ENCODE data around the gene NLRC3. TPM values are rescaled to one million over a fixed set of nuclear protein-coding genes. Genes with fewer than 3 reads are reported as not detected.

NLRC3 gene
- total RNA-seq, 2 experiments from 2014 or later = 12.3 to 12.5 TPM

DNA sequence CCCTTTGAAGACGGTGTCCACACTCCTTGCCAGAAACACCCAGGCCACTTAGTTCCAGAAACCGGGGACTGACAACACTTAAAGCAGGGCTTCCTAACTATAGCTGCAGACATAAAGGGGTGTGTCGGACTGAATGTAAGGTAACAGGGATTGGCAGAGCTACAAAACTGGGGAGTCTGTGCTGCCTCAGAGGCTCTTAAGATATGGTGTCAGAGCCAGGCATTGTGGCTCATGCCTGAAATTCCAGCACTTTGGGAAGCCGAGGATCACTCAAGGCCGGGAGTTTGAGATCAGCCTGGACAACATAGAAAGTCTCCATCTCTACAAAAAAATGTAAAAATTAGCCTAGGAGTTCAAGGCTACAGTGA, 14.2 kb upstream of the NLRC3 start:
- H3K4me1 Mint-ChIP-seq = no peaks in the 10 kb centered on the region
- no peaks in the 10 kb centered on the region for H3K27me3 Mint-ChIP-seq
- no peak overlapping the region for H3K4me3 Mint-ChIP-seq
- no peak overlapping the region for H3K27ac Mint-ChIP-seq
- no peak for DNase-seq
- no peaks in the 10 kb centered on the region for H3K9me3 Mint-ChIP-seq
- H3K36me3 Mint-ChIP-seq = peaks cover 3% of the 10 kb centered on the region

DNA sequence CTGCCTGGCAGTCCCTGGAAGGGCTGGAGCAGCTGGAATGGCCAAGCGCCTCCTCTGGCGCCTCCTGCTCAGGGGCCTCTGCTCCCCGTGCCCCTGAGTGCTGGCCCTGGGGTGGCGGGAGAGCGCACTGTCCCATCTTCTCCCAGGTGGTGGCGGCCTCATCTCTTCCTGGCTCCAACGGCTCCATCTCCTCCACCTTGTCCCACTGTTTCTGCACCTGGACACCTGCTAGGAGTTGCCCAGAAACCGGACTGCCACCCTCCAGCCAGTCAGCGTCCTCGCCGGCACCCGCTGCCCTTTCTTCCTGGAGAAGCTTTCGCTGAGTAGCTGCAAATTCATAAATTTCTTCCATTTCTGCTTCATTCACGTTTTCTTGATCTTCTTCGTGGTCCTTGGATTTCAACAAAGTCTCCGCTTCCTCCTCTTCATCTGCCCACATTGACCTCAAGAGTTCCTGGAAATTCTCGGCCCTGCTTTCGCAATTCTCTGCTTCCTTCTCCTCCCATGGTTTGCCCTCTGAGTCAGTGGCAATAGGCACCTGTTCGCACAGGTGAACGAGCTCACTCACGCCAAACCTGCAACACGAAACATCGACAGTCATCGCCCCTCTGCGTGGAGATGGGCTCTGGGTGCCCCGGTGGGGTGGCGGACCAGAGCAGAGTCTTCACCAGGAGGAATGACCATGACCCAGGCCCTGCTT, 13.7 kb upstream of the NLRC3 start:
- no peak overlapping the region for H3K4me3 Mint-ChIP-seq
- no peaks in the 10 kb centered on the region for H3K4me1 Mint-ChIP-seq
- no peak for DNase-seq
- no peaks in the 10 kb centered on the region for H3K27me3 Mint-ChIP-seq
- H3K36me3 Mint-ChIP-seq = peaks cover 3% of the 10 kb centered on the region
- H3K9me3 Mint-ChIP-seq = no peaks in the 10 kb centered on the region
- H3K27ac Mint-ChIP-seq = no peak overlapping the region

DNA sequence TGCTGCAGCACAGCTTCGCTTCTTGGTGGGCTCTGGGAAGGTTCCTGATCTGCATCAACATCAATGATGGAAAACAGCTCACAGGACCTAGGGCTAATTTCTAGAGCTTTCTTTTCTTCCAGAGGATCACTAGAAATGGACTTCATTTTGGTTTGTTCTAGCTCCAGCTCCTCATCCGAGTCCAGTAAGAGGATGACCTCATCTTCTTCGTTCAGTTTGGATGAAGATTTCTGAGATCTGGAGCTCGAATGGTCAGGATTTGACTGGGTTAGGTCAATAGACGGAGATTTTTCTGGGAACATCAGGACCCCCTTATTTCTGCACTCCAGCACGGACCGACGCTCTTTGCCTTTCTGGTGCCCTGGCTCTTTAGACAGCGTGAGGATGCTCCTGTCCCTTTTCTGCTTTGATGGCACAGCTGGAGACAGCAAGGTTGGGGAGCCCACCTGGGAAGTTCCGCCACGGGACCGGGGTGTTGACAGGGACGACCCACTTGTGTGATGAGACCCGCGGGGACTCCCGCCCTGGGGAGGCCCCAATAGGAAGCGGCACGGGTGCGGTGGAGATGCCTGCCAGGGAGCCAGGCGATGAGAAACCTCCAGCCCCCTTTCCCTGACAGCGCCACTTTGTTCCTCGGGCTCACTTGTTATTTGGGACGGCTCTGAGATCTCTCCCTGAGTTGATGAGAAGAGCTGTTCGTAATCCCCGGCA, 12.9 kb upstream of the NLRC3 start:
- H3K36me3 Mint-ChIP-seq = peaks cover 3% of the 10 kb centered on the region
- H3K4me3 Mint-ChIP-seq = no peak overlapping the region
- no peaks in the 10 kb centered on the region for H3K9me3 Mint-ChIP-seq
- H3K27me3 Mint-ChIP-seq = no peaks in the 10 kb centered on the region
- DNase-seq = no peak
- H3K27ac Mint-ChIP-seq = no peak overlapping the region
- H3K4me1 Mint-ChIP-seq = peaks cover 1% of the 10 kb centered on the region

DNA sequence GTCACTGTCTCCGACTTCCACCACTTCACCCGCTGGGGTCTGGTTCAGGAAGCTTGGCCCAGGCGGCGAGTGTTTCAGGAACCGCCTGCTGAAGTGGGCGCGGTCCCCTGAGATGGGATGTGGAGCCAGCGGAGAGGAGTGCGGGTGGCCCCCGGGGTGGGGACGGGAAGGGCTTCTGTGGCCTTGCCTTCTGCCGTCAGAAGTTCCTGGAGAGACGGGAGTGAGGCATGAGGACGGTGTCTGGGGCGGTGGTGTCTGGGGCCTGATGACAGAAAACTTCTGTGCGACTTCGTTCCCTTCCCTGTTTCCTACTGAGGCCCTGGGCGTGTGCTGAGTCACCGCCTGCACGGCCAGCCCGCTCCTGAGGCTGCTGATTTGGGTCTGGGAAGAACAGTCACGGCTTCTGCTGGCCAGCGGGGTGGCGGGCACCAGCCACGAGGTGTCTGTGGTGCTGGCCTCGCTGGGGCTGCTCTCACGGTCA, 12.3 kb upstream of the NLRC3 start:
- Mint-ChIP-seq H3K27me3 (no peaks in the 10 kb centered on the region), H3K27ac (no peak overlapping the region), H3K9me3 (no peaks in the 10 kb centered on the region), H3K36me3 (peaks cover 3% of the 10 kb centered on the region), H3K4me1 (peaks cover 1% of the 10 kb centered on the region), H3K4me3 (no peak overlapping the region)
- no peak for DNase-seq

DNA sequence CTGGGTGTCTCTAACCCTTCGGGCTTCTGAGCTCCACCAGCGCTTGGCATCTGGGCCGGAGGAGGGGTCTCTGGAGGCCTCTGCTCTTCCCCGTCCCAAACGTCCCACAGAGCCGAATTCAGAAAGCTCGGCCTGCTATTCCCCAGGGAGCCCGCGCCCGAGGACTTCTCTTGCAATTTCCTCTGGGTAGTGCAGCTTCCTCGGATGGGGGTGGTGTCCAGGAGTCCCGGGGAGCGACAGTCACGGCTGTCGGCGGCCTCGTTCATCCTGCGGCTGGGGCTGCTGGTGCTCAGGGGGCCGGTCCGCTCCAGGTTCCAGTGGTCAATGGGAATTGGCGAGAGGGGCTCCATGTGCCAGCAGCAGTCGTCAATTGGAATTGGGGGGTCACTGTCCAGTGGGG, 11.8 kb upstream of the NLRC3 start:
- Mint-ChIP-seq H3K9me3 (no peaks in the 10 kb centered on the region), H3K4me1 (peaks cover 1% of the 10 kb centered on the region), H3K36me3 (peaks cover 5% of the 10 kb centered on the region), H3K27ac (no peak overlapping the region), H3K27me3 (no peaks in the 10 kb centered on the region), H3K4me3 (no peak overlapping the region)
- DNase-seq = no peak

DNA sequence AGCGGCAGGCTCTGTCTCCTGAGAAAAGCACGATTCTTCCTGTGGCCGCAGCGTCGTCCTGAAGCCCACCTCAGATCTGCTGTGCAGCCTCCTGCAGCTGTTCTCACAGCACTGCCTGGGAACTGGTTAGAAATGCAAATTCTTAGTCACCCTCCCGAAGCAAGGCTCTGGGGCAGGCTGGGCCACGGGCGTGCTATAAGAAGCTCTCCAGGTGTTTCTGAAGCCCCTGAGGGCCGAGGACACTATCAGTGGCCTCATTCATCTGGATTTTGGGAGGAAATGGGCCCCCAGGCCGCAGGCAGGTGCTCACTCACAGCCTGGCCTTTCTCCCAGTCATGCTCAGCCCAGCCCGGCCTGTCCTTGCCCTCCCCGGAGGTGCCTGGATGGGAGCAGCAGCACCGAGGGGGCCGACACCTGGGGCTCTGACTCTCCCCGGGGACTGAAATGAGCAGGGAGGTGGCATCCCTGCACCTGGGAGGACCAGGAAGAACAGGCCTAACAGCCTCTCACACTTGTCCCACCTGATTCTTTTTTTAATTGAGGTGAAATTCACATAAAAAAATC, 10.4 kb upstream of the NLRC3 start:
- no peaks in the 10 kb centered on the region for H3K27me3 Mint-ChIP-seq
- no peak for DNase-seq
- H3K27ac Mint-ChIP-seq = no peak overlapping the region
- H3K4me1 Mint-ChIP-seq = peaks cover 1% of the 10 kb centered on the region
- H3K36me3 Mint-ChIP-seq = peaks cover 7% of the 10 kb centered on the region
- no peak overlapping the region for H3K4me3 Mint-ChIP-seq
- H3K9me3 Mint-ChIP-seq = no peaks in the 10 kb centered on the region

DNA sequence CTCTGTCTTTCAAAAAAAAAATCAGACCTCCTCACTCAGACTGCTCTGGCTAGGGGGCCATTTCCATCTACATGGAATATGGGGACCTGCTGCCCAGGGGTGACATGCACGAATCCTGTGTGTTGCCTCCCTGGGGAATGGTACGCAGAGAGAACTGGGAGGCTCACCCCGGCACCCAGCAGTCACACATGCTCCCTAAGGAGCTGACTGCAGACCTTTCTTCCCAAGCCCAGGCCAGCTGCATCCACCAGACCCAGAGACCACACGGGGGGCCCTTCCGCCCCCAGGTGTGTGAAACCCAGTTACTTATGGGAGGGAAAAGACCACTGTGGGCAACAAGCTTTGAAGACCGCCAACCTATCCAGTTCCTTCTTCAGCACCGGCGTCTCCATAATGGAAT, 7.2 kb upstream of the NLRC3 start:
- no peak overlapping the region for H3K27ac Mint-ChIP-seq
- H3K36me3 Mint-ChIP-seq = peaks cover 4% of the 10 kb centered on the region
- H3K27me3 Mint-ChIP-seq = no peaks in the 10 kb centered on the region
- no peaks in the 10 kb centered on the region for H3K9me3 Mint-ChIP-seq
- peaks cover 10% of the 10 kb centered on the region for H3K4me1 Mint-ChIP-seq
- no peak for DNase-seq
- no peak overlapping the region for H3K4me3 Mint-ChIP-seq

DNA sequence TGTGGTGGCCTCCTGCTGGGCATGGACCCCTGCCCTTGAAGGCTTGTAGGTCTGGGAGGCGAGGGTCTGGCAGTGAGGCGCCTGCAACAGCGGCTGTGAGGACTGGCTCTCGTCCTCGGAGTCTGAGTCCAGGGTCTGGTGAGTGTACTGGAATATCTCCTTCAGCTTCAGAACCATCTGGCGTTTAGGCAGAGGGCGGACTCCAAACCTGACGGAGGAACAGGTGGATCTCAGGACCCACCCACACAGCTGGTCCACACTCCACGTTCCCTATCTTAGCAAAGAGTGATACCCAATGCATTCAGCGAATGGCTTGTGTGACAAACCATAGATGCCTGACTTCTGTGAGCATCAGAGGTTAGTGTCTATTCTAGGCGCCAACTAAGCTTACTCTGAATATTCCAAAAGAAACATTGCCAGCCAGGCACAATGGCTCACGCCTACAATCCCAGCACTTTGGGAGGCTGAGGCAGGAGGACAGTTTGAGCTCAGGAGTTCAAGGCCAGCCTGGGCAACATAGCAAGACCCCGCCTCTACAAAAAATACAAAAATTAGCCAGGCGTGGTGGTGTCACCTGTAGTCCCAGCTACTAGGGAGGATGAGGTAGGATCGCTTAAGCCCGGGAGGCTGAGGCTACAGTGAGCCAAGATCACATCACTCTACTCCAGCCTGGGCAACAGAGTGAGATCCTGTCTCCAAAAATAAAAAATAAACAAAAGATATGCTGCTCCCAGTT, 6.3 kb upstream of the NLRC3 start:
- H3K36me3 Mint-ChIP-seq = peaks cover 4% of the 10 kb centered on the region
- no peaks in the 10 kb centered on the region for H3K27me3 Mint-ChIP-seq
- H3K27ac Mint-ChIP-seq = no peak overlapping the region
- no peaks in the 10 kb centered on the region for H3K9me3 Mint-ChIP-seq
- no peak overlapping the region for H3K4me3 Mint-ChIP-seq
- DNase-seq = no peak
- peaks cover 19% of the 10 kb centered on the region for H3K4me1 Mint-ChIP-seq

DNA sequence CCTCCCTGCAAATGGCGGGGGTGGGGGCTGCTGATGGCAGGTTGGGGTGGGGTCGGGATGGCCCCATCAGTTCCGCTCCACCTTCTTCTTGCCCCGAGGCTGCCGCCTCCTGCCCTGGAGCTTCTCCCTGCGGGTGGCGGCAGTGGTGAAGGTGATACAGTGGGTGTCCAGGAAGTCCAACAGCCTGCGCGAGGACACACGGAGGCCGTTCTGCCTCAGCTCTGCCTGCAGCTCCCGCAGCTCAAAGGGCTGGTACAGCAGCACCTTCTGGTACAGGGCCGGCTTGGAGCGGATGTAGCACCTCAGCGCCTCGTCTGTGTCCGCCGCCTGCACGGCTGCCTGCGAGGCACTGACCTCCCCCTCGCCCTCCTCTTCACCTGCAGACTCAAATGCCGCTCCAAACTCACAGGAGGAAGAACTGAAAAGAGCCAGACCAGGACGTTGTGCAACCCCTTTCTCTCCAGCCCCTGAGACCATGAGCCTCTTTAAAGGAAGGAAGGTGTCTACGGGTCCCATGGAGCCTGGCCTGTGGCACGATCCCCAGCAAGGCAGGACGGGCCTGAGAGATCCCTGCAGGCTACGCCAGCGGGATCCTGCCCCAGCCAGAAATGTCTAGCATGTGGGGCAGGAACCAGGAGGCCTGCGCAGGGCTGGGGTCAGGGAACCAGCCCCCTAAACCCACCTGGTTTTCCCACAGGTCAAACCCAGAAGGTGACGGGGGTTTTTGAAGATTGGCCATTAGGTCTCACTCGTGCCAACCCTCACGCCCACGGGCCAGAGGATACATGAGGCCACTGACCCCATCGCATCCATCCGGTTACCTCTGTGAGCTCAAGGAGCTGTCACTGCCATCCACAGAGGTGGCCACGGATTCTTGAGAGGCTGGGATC, 5.3 kb upstream of the NLRC3 start:
- Mint-ChIP-seq H3K4me3 (no peak overlapping the region), H3K9me3 (no peaks in the 10 kb centered on the region), H3K4me1 (peaks cover 24% of the 10 kb centered on the region), H3K27ac (no peak overlapping the region), H3K27me3 (no peaks in the 10 kb centered on the region), H3K36me3 (peaks cover 4% of the 10 kb centered on the region)
- DNase-seq = no peak

DNA sequence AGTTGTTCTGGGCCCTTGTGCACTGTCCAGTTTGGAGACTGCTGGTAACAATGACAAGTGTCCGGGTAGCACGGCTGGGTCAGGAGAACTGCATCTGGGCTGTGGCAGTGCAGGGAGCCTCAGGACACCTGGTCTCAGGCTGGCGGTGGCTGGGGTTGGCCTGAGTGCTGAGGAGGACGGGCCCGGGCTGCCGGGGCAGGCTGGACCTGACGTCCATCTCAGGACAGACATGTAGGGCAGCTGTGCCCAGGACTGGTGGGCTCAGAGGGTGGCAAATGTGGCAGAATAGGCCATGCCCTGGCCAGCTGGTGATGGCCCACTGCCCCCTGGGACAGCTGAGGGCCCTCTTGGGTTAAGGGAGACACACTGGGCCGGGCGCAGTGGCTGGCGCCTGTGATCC, 4.2 kb upstream of the NLRC3 start:
- Mint-ChIP-seq H3K27ac (no peak overlapping the region), H3K36me3 (peaks cover 10% of the 10 kb centered on the region), H3K4me3 (no peak overlapping the region), H3K9me3 (no peaks in the 10 kb centered on the region), H3K27me3 (no peaks in the 10 kb centered on the region), H3K4me1 (peaks cover 31% of the 10 kb centered on the region)
- DNase-seq = no peak

DNA sequence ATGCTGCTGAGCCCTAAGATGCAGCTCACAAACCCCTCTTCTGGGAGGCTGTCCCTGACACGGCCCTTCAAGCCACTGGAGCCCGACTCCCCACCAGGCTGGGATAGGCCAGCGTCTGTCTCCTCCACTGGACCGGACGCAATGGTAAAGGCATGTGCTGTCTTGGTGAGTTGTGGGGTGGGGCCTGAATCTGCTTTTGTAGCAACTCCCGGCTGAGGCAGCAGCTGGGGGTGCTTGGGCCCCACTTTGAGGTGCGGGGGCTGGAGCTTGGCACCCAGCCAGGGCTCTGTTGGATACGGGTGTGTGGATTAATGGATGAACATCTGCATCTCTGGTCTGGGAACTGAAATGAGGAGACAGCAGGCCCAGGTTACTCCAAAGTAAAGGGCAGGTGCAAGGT, 3.5 kb upstream of the NLRC3 start:
- H3K4me1 Mint-ChIP-seq = peaks cover 32% of the 10 kb centered on the region
- no peak overlapping the region for H3K27ac Mint-ChIP-seq
- no peak overlapping the region for H3K4me3 Mint-ChIP-seq

DNA sequence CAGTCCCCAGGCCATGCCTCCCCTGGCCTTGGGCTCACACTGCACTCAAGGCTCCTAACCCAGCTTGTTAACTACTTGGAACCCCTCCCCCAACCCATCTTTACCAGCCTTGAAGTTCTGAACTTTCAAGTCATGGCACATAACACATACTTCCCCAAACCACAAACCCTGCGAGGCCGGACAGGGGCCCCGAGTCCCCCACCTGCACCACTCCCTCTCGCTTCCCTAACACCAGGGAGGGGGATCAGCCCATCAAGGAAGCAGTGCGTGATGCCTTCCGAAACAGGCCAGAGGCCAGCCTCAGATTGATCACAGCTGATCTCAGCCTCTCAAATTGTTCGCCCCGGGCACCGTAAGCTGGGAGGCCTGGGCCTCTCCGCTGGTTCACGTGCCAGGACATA, 3.0 kb upstream of the NLRC3 start:
- H3K36me3 Mint-ChIP-seq = peaks cover 10% of the 10 kb centered on the region
- no peak overlapping the region for H3K27ac Mint-ChIP-seq
- H3K9me3 Mint-ChIP-seq = no peaks in the 10 kb centered on the region
- H3K4me3 Mint-ChIP-seq = no peak overlapping the region
- H3K27me3 Mint-ChIP-seq = no peaks in the 10 kb centered on the region
- H3K4me1 Mint-ChIP-seq = peaks cover 34% of the 10 kb centered on the region
- no peak for DNase-seq

More for the DNA sequence above, 3.5 kb upstream of the NLRC3 start:
- no peak for DNase-seq
- Mint-ChIP-seq H3K9me3 (no peaks in the 10 kb centered on the region), H3K27me3 (no peaks in the 10 kb centered on the region), H3K36me3 (peaks cover 10% of the 10 kb centered on the region)

DNA sequence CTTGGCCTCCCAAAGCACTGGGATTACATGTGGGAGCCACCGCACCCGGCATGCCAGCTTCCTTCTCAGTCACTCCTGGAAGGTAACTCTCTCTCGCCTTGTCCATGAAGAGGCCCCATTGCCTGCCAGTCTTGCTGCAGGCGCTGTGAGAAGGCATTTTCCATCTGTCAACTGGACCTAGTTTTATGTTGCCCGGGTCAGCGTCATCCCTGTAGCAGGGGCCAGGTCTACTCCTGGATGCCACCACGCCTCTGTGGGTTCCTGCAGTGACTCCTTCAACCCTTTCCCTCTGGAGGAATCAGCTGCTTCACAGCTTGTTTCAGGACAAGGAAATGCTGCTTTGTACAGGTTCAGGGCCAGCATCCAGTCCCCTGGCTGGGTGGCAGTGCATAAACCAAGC, 2.6 kb upstream of the NLRC3 start:
- H3K9me3 Mint-ChIP-seq = no peaks in the 10 kb centered on the region
- H3K36me3 Mint-ChIP-seq = peaks cover 10% of the 10 kb centered on the region
- no peaks in the 10 kb centered on the region for H3K27me3 Mint-ChIP-seq
- no peak overlapping the region for H3K27ac Mint-ChIP-seq
- no peak overlapping the region for H3K4me3 Mint-ChIP-seq
- H3K4me1 Mint-ChIP-seq = peaks cover 37% of the 10 kb centered on the region
- no peak for DNase-seq

All from activated naive CD8-positive, alpha-beta T cell treated with anti-CD3 and anti-CD28 coated beads for 36 hours (primary cell).